Lower lobe of right lung (tissue), 2 donors: ENCODE results near the gene GNB5. TPM values are rescaled to one million over a fixed set of nuclear protein-coding genes. Genes with fewer than 3 reads are reported as not detected.
"Not testable (repeated sequence)": the region's sequence is repeated elsewhere in the genome, so short reads cannot be mapped to it uniquely, and the experiment has no call there.

Experiments
- ATAC-seq, 2 donors: fragments of 200-7000 bp; cut with Tn5 transposase; one replicate each; pipeline ENCODE4 v1.9.1; 2020 to 2022; ENCODE audit warnings: mild to moderate bottlenecking in 2 of 2, moderate library complexity in 2 of 2
- DNase-seq: peaks from one replicate; pipeline ENCODE4 v3.0.0-alpha.2; 2020
- H3K27ac ChIP-seq: fragments of 200-600 bp; one replicate; pipeline ENCODE4 v1.8.0; 2022
- H3K27me3 ChIP-seq: fragments of 200-600 bp; one replicate; pipeline ENCODE4 v1.8.0; 2022; ENCODE audit warnings: low read depth
- H3K36me3 ChIP-seq: fragments of 200-600 bp; one replicate; pipeline ENCODE4 v1.8.0; 2022; ENCODE audit warnings: mild to moderate bottlenecking
- H3K4me1 ChIP-seq: fragments of 200-600 bp; one replicate; pipeline ENCODE4 v1.8.0; 2022
- H3K4me3 ChIP-seq: fragments of 200-600 bp; one replicate; pipeline ENCODE4 v1.8.0; 2022; ENCODE audit warnings: mild to moderate bottlenecking
- H3K9me3 ChIP-seq: fragments of 200-600 bp; one replicate; pipeline ENCODE4 v1.8.0; 2022
- intact Hi-C: fragments of 100-400 bp; cut with DNase I; formaldehyde crosslinking; loops from one replicate; pipeline ENCODE4 v1.11.0; 2022
- total RNA-seq: library from RNA; stranded (reverse); fragmentation: NEBNext Ultra II Directional; extraction: Animal tissue kit (Norgen Biotek cat#: 25700); gene quantifications from one replicate; pipeline ENCODE4 v1.2.1, GENCODE V29; 2021
- TF ChIP-seq, protein P1 (sequence below): fragments of 200-600 bp; IDR thresholded peaks from one replicate; pipeline ENCODE4 v1.8.0; 2022; ENCODE audit warnings: antibody characterized with exemption, mild to moderate bottlenecking
- donor health status: DM: no; HTN: yes; CAD: no; lungs with severe emphysema.

Gene GNB5
- total RNA-seq, 1 donor from 2014 or later: 14.1 TPM

DNA sequence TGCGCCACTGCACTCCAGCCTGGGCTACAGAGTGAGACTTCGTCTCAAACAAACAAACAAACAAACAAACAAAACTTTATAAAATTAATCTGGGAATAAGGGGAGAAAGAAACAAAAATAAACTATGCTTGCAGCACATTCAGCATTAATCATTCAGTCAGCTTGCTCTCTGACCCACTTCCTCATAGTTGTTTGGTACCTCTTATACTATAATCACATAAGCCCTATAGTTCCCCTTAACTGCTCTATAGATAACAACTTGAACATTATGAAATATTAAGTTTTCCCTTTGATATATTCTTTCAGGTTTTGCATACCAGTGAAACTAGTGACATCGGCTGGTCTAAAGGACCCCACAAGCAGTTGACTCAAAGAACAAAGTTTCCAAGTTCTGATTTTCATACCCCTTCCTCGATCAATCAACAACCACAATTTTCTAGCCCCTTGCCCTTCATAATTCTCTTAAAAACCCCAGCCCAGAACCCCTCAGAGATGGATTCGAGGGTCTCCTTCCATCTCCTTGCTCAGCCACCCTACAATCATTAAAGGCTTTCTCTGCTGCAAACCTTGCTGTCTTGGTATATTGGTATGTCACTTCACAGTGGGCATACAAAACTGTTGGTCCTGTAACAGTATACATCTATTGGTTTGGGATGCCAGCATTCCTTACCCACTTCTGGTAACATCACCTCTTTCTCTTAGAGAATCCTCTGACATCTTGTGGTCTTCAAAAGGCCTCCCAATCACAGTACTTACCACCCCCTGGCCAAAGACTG is 105.0 kb downstream of the GNB5 start:
- TF ChIP-seq, protein P1, sequence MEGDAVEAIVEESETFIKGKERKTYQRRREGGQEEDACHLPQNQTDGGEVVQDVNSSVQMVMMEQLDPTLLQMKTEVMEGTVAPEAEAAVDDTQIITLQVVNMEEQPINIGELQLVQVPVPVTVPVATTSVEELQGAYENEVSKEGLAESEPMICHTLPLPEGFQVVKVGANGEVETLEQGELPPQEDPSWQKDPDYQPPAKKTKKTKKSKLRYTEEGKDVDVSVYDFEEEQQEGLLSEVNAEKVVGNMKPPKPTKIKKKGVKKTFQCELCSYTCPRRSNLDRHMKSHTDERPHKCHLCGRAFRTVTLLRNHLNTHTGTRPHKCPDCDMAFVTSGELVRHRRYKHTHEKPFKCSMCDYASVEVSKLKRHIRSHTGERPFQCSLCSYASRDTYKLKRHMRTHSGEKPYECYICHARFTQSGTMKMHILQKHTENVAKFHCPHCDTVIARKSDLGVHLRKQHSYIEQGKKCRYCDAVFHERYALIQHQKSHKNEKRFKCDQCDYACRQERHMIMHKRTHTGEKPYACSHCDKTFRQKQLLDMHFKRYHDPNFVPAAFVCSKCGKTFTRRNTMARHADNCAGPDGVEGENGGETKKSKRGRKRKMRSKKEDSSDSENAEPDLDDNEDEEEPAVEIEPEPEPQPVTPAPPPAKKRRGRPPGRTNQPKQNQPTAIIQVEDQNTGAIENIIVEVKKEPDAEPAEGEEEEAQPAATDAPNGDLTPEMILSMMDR: no peak
- Histone ChIP-seq H3K36me3 (no peaks in the 10 kb centered on the region), H3K27ac (no peak overlapping the region), H3K27me3 (no peaks in the 10 kb centered on the region), H3K4me3 (no peak overlapping the region), H3K9me3 (peaks cover 16% of the 10 kb centered on the region), H3K4me1 (no peaks in the 10 kb centered on the region)
- no peak for ATAC-seq
- intact Hi-C loops: no loop called here
- no peak for DNase-seq

DNA sequence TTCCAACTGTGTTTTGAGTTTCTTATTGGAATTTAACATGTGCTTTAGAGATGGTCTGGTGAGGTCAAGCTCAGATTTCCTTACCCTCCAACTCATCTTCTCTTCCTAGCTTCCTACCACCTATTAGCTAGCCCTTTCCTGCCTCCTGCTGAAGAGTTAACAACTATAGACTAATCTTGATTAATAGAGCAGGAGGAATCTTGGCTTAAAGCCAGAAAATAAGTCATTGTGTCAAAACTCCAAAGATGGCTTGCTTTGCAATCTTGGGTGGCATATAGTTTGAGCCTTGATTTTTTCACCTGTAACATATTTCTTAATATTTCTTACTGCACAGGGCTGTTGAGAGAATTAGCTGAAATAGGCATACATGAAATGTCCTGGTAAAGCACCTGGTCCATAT is 105.9 kb downstream of the GNB5 start:
- Histone ChIP-seq H3K36me3 (no peaks in the 10 kb centered on the region), H3K9me3 (peaks cover 13% of the 10 kb centered on the region), H3K4me1 (no peaks in the 10 kb centered on the region), H3K27me3 (no peaks in the 10 kb centered on the region), H3K4me3 (no peak overlapping the region), H3K27ac (no peak overlapping the region)
- ATAC-seq (no peak), DNase-seq (no peak)
- intact Hi-C loops: no loop called here
- TF ChIP-seq, protein P1: no peak

DNA sequence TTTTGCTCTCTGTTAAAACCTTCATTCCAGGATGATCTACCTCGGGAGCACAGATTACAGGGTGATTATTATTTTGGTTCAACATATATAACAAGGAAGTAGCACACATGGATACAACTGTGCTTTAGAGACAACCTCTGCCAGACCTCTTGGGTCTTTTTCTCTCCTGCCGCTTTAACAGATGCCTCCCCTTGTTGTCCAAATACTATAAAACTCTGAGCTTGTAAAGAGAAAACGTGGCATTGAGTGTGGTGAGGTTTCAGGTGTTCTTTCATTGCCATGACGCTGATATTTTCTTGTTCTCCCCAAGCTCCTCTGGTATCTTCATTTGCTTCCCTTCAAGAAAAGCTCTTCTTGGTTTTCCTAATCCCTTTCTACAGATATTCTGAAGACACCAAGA is 107.6 kb downstream of the GNB5 start:
- DNase-seq (no peak), ATAC-seq (no peak)
- H3K27ac ChIP-seq: no peak overlapping the region
- H3K4me1 ChIP-seq: peaks cover 5% of the 10 kb centered on the region
- H3K4me3 ChIP-seq: no peak overlapping the region
- intact Hi-C loops: no loop called here
- peaks cover 12% of the 10 kb centered on the region for H3K9me3 ChIP-seq
- TF ChIP-seq, protein P1: no peak
- no peaks in the 10 kb centered on the region for H3K27me3 ChIP-seq
- no peaks in the 10 kb centered on the region for H3K36me3 ChIP-seq

DNA sequence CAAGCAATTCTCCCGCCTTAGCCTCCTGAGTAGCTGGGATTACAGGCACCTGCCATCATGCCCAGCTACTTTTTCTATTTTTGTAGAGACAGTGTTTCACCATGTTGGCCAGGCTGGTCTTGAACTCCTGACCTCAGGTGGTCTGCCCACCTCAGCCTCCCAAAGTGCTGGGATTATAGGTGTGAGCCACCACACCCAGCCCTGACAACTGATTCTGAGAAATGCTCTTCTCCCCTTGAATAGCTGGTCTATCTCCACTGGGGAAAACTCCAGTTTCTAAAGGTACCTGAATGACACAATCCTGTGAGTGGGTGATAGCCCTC is 108.2 kb downstream of the GNB5 start:
- peaks cover 12% of the 10 kb centered on the region for H3K9me3 ChIP-seq
- ATAC-seq, H3K27me3 ChIP-seq, DNase-seq, H3K27ac ChIP-seq, H3K4me3 ChIP-seq, H3K36me3 ChIP-seq, H3K4me1 ChIP-seq, intact Hi-C loops: not testable (repeated sequence)

DNA sequence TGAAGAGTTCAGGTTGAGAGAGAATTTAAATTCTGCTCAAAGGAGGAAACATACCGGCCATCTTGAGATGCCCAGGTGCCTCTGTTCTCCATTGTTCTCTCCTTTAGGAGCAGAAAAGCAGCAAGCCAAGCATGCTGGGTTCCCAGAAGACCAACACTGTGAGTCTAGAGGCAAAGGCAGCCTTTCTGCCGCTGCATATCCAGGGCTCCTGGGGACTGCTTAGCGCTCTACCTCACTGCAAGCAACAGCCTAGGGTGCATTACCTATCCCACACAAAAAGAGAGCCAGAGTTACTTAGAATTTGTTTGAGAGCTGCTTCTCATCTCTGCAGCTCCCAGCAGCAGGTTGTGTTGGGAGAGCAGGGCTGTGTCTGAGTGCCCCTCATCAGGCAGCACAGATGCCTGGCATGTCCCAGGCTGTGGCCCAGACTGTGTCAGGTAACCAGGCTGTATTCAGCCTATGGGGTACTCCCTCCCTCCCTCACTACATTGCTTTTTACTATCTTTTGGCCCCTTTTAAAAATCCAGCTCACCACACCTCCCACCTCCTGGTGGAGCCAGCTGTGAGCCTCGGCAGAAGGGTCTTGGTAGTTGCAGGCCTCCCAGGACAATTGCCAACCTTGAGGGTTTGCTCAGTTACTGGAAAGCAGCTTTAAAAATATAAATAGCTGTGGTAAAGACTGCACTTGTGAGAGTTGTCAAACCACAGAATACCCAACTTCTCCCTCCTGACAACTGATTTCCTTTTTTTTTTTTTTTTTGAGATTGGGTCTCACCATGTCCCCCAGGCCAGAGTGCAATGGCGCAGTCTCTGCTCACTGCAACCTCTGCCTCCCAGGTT is 108.8 kb downstream of the GNB5 start:
- ATAC-seq (no peak), DNase-seq (no peak)
- Histone ChIP-seq H3K27ac (no peak overlapping the region), H3K36me3 (no peaks in the 10 kb centered on the region), H3K4me3 (no peak overlapping the region), H3K27me3 (no peaks in the 10 kb centered on the region), H3K9me3 (peaks cover 12% of the 10 kb centered on the region), H3K4me1 (peaks cover 6% of the 10 kb centered on the region)
- TF ChIP-seq, protein P1: no peak
- intact Hi-C loops: no loop called here
